ENCODE results near the gene IDH3B. TPM values are rescaled to one million over a fixed set of nuclear protein-coding genes. Genes with fewer than 3 reads are reported as not detected.

Gene IDH3B
- total and polyA plus RNA-seq, 2 of the 13 experiments (the other 11 are each of a cell fraction or from before 2014, with no cell fraction given): 215 to 254 TPM

GRCh38 chr20:2654384-2654822, 9.6 kb downstream of the IDH3B start (continued):
- TF ChIP-seq ARID5B (CRISPR knock-in tag; IDR thresholded peaks at IDR 0.05) (no peak), MAFF (IDR thresholded peaks at IDR 0.05; ENCODE audit: low read depth, low read length) (no peak), RBM22 (optimal IDR thresholded peaks at IDR 0.05; ENCODE audit: low read length) (peak; percentile 5), ZNF572 (CRISPR knock-in tag; IDR thresholded peaks at IDR 0.05) (peak; percentile 83; the same call in 1 of the 2 replicates), ZNF639 (CRISPR knock-in tag; conservative IDR thresholded peaks at IDR 0.05) (no peak), MED1 (CRISPR knock-in tag; IDR thresholded peaks at IDR 0.05) (0 out of 2 replicates have a peak, but pooled peaks have one; percentile 29), ZNF235 (CRISPR knock-in tag; IDR thresholded peaks at IDR 0.05; ENCODE audit: borderline replicate concordance) (no peak), TBP (CRISPR knock-in tag; IDR thresholded peaks at IDR 0.05) (no peak), ZNF143 (CRISPR knock-in tag; IDR thresholded peaks at IDR 0.05) (no peak), HOXA9 (CRISPR knock-in tag; IDR thresholded peaks at IDR 0.05; ENCODE audit: borderline replicate concordance) (no peak), SAFB2 (CRISPR knock-in tag; IDR thresholded peaks at IDR 0.05; ENCODE audit: borderline replicate concordance, low read depth) (0 out of 2 replicates have a peak, but pooled peaks have one; percentile 40), ZNF263 (CRISPR knock-in tag; IDR thresholded peaks at IDR 0.05) (peak; percentile 33; the same call in 1 of the 2 replicates), ERF (CRISPR knock-in tag; IDR thresholded peaks at IDR 0.05) (0 out of 2 replicates have a peak, but pooled peaks have one; percentile 36), NRL (CRISPR knock-in tag; IDR thresholded peaks at IDR 0.05; ENCODE audit: borderline replicate concordance) (0 out of 2 replicates have a peak, but pooled peaks have one; percentile 8), ZNF616 (CRISPR knock-in tag; IDR thresholded peaks at IDR 0.05; ENCODE audit: low read depth) (no peak), FOXC1 (CRISPR knock-in tag; IDR thresholded peaks at IDR 0.05; ENCODE audit: borderline replicate concordance) (no peak), ZNF7 (CRISPR knock-in tag; IDR thresholded peaks at IDR 0.05) (0 out of 2 replicates have a peak, but pooled peaks have one; percentile 9), IKZF4 (CRISPR knock-in tag; IDR thresholded peaks at IDR 0.05; ENCODE audit: borderline replicate concordance, low read depth, not compliant biosample characterization) (no peak), MYPOP (CRISPR knock-in tag; IDR thresholded peaks at IDR 0.05) (no peak), ZSCAN12 (CRISPR knock-in tag; IDR thresholded peaks at IDR 0.05) (no peak), XBP1 (CRISPR knock-in tag; IDR thresholded peaks at IDR 0.05) (no peak)

All from HepG2 (cell line).